ENCODE measurements around the gene ENDOV.

DNA sequence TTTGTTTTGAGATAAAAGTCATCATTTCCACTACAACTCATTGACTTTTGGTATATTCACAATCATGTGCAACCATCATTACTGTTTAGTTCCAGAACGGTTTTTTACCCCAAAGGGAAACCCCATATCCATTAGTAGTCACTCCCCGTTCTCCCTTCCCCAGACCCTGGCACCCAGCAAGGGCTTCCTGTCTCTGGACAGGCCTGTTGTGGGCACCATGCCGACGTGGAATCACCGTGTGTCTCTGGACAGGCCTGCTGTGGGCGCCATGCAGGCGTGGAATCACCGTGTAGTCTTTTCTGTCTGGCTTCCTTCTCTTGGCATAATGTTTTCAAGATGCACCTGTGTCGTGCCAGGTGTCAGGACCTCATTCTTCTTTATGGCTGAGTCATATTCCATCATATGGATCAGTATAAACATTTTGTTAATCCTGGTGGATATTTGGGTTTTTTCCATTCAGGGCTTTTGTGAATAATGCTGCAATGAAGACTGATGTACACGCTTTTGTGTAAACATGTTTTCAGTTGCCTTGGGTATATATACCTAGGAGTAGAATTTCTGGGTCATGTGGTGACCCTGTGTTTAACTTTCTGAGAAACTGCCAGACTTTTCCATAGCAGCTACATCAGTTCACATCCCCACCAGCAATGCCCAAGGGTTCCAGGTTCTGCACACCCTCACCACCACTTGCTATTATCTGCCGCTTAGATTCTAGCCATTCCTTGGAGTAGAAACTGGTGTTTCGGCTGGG, 19.1 kb downstream of the ENDOV start:
- TF ChIP-seq MIXL1 (CRISPR knock-in tag; IDR thresholded peaks at IDR 0.05) (no peak), EZH2 (conservative IDR thresholded peaks at IDR 0.05; ENCODE audit: low read depth, low read length) (no peak), AGO2 (optimal IDR thresholded peaks at IDR 0.05; ENCODE audit: low read depth, low read length) (no peak), DNMT1 (CRISPR knock-in tag; IDR thresholded peaks at IDR 0.05) (no peak), ZNF747 (CRISPR knock-in tag; IDR thresholded peaks at IDR 0.05; ENCODE audit: borderline replicate concordance) (no peak), SETDB1 (CRISPR knock-in tag; IDR thresholded peaks at IDR 0.05; ENCODE audit: borderline replicate concordance) (no peak)
- TF ChIP-seq, protein P1, sequence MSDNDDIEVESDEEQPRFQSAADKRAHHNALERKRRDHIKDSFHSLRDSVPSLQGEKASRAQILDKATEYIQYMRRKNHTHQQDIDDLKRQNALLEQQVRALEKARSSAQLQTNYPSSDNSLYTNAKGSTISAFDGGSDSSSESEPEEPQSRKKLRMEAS (IDR thresholded peaks at IDR 0.05) = no peak
